ENCODE data around the gene PALLD. TPM values are rescaled to one million over a fixed set of nuclear protein-coding genes. Genes with fewer than 3 reads are reported as not detected.

PALLD gene
- total RNA-seq, 1 experiment from 2014 or later = 18.3 TPM

DNA sequence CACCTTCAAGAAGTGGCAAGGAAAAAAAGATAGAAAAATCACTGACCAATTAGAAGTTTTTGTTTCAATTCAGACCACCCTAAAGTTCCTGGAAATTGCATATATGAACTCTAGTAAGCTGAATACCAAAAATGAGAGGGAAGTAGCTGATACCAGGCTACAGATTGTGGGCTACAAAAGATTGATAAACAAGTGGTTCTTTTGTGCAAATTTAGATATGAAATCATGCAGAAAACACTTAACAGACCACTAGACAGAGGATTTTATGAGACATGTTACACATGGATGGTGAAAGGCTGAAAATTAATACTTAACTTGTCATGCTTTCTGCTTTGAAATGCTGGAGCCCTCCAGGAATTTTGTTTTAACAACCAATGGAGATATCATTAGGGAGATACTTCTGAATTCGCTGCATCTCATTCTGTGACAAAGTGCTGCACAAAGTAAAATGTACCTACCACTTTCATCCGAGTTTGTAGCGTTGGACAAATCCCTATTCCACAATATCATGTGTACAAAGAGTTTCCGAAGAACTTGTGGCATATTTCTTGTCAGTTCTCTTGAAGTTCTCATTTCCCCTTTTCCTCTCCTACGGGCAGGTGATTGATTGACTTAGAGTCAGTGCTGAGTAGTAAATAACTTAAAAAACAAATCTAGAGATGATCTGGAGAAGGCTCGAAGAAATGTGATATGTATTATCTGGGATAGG lies 235.0 kb downstream of the PALLD start:
- Histone ChIP-seq H2BK20ac (ENCODE audit: low read depth, low read length, poor library complexity, severe bottlenecking) (no peak overlapping the region), H2AK5ac (ENCODE audit: insufficient read length, low read length) (no peak overlapping the region), H4K5ac (ENCODE audit: insufficient read length, low read depth, low read length) (no peak overlapping the region), H2BK5ac (ENCODE audit: insufficient read length, low read length) (no peak overlapping the region), H3K27ac (ENCODE audit: insufficient read length, low read depth, low read length) (no peak overlapping the region), H2BK12ac (ENCODE audit: insufficient read length, low read depth, low read length) (no peak overlapping the region), H4K20me1 (ENCODE audit: control insufficient read depth, insufficient read depth, insufficient read length) (no peaks in the 10 kb centered on the region), H3T11ph (ENCODE audit: low read length) (no peak overlapping the region), H4K8ac (replicated peaks; ENCODE audit: insufficient read length, low read depth, low read length) (no peak overlapping the region), H3K4me2 (ENCODE audit: insufficient read depth, insufficient read length, low read length) (no peak overlapping the region), H2BK15ac (ENCODE audit: low read depth, low read length) (no peak overlapping the region), H3K14ac (ENCODE audit: insufficient read depth, low read length) (no peak overlapping the region), H3K9me3 (ENCODE audit: control insufficient read depth, low read depth, low read length) (no peaks in the 10 kb centered on the region), H3K4me1 (ENCODE audit: insufficient read depth, low read length) (peaks cover 7% of the 10 kb centered on the region; the same call in 1 of the 2 replicates), H3K23ac (ENCODE audit: insufficient read length, low read depth, low read length) (no peak overlapping the region), H2AFZ (ENCODE audit: low read length) (no peak overlapping the region), H2BK120ac (ENCODE audit: low read depth, low read length, poor library complexity, severe bottlenecking) (no peak overlapping the region), H3K79me1 (ENCODE audit: insufficient read depth, low read depth, low read length, poor library complexity, severe bottlenecking) (no peaks in the 10 kb centered on the region), H3K18ac (ENCODE audit: insufficient read length, low read depth, low read length) (no peak overlapping the region), H3K9ac (ENCODE audit: extremely low read depth, insufficient read length, low read length) (no peak overlapping the region), H3K27me3 (ENCODE audit: insufficient read depth, low read length) (no peaks in the 10 kb centered on the region), H3K4ac (ENCODE audit: low read depth, low read length) (no peak overlapping the region), H3K56ac (ENCODE audit: insufficient read length, low read depth, low read length) (no peak overlapping the region), H4K91ac (ENCODE audit: insufficient read length, low read depth, low read length) (no peak overlapping the region), H3K79me2 (ENCODE audit: insufficient read depth, low read length) (no peaks in the 10 kb centered on the region), H3K23me2 (ENCODE audit: insufficient read length, low read depth, low read length, poor library complexity, severe bottlenecking) (no peaks in the 10 kb centered on the region)
- H3K27ac Mint-ChIP-seq = no peak overlapping the region
- H3K9me3 Mint-ChIP-seq = peaks cover 3 to 17% of the 10 kb centered on the region in 2 experiments; a peak in 4 of 5 replicates
- no peak for DNase-seq
- no peaks in the 10 kb centered on the region for H3K27me3 Mint-ChIP-seq (ENCODE audit: low read depth)
- TF ChIP-seq, protein P1, sequence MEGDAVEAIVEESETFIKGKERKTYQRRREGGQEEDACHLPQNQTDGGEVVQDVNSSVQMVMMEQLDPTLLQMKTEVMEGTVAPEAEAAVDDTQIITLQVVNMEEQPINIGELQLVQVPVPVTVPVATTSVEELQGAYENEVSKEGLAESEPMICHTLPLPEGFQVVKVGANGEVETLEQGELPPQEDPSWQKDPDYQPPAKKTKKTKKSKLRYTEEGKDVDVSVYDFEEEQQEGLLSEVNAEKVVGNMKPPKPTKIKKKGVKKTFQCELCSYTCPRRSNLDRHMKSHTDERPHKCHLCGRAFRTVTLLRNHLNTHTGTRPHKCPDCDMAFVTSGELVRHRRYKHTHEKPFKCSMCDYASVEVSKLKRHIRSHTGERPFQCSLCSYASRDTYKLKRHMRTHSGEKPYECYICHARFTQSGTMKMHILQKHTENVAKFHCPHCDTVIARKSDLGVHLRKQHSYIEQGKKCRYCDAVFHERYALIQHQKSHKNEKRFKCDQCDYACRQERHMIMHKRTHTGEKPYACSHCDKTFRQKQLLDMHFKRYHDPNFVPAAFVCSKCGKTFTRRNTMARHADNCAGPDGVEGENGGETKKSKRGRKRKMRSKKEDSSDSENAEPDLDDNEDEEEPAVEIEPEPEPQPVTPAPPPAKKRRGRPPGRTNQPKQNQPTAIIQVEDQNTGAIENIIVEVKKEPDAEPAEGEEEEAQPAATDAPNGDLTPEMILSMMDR (conservative IDR thresholded peaks at IDR 0.05) = no peak
- H3K4me3 Mint-ChIP-seq = no peak overlapping the region
- H3K36me3 Mint-ChIP-seq (ENCODE audit: insufficient read depth in 1 of 3, low read depth in 3 of 3) = peaks cover 2 to 20% (median 4%) of the 10 kb centered on the region in 3 experiments; a peak in 4 of 7 replicates
- no CpG with 5 or more reads among the region's 6 CpGs for WGBS (ENCODE audit: extremely low coverage, insufficient read length, low lambda C conversion rate)
- H3K4me1 Mint-ChIP-seq = peaks cover 29 to 31% of the 10 kb centered on the region in 2 experiments

All from H9 (cell line).